Measurements from ENCODE around the gene ABCA3.

ABCA3 gene

GRCh38 chr16:2233046-2233775 is 107.3 kb downstream of the ABCA3 start:
- H3K4me3 ChIP-seq (ENCODE audit: low read depth, low read length): no peak overlapping the region
- TF ChIP-seq POLR2A (IDR thresholded peaks at IDR 0.05; ENCODE audit: extremely low read depth, insufficient read length): no peak
- no peak for TF ChIP-seq MYC (IDR thresholded peaks at IDR 0.05; ENCODE audit: low read depth, low read length)
- TF ChIP-seq MAX (IDR thresholded peaks at IDR 0.05; ENCODE audit: low read depth, low read length): no peak
- TF ChIP-seq CTCF (IDR thresholded peaks at IDR 0.05; ENCODE audit: low read depth, low read length): no peak
- no peak for DNase-seq (ENCODE audit: low read depth)

- no peak for DNase-seq (ENCODE audit: low read depth)
- H3K4me3 ChIP-seq (ENCODE audit: low read depth, low read length): no peak overlapping the region
- TF ChIP-seq POLR2A (IDR thresholded peaks at IDR 0.05; ENCODE audit: extremely low read depth, insufficient read length) (no peak), MYC (IDR thresholded peaks at IDR 0.05; ENCODE audit: low read depth, low read length) (no peak), CTCF (IDR thresholded peaks at IDR 0.05; ENCODE audit: low read depth, low read length) (no peak), MAX (IDR thresholded peaks at IDR 0.05; ENCODE audit: low read depth, low read length) (no peak)
Measured at GRCh38 chr16:2232094-2232990, 108.2 kb downstream of the ABCA3 start.

GRCh38 chr16:2231016-2231931 is 109.3 kb downstream of the ABCA3 start:
- H3K4me3 ChIP-seq (ENCODE audit: low read depth, low read length): no peak overlapping the region
- no peak for DNase-seq (ENCODE audit: low read depth)
- TF ChIP-seq CTCF (IDR thresholded peaks at IDR 0.05; ENCODE audit: low read depth, low read length) (no peak), MYC (IDR thresholded peaks at IDR 0.05; ENCODE audit: low read depth, low read length) (no peak), MAX (IDR thresholded peaks at IDR 0.05; ENCODE audit: low read depth, low read length) (no peak), POLR2A (IDR thresholded peaks at IDR 0.05; ENCODE audit: extremely low read depth, insufficient read length) (no peak)

GRCh38 chr16:2230376-2230775 is 110.2 kb downstream of the ABCA3 start:
- DNase-seq (ENCODE audit: low read depth): no peak
- H3K4me3 ChIP-seq (ENCODE audit: low read depth, low read length): no peak overlapping the region
- no peak for TF ChIP-seq CTCF (IDR thresholded peaks at IDR 0.05; ENCODE audit: low read depth, low read length)
- no peak for TF ChIP-seq MYC (IDR thresholded peaks at IDR 0.05; ENCODE audit: low read depth, low read length)
- no peak for TF ChIP-seq POLR2A (IDR thresholded peaks at IDR 0.05; ENCODE audit: extremely low read depth, insufficient read length)

- no peak overlapping the region for H3K4me3 ChIP-seq (ENCODE audit: low read depth, low read length)
- TF ChIP-seq POLR2A (IDR thresholded peaks at IDR 0.05; ENCODE audit: extremely low read depth, insufficient read length) (no peak), MAX (IDR thresholded peaks at IDR 0.05; ENCODE audit: low read depth, low read length) (no peak), CTCF (IDR thresholded peaks at IDR 0.05; ENCODE audit: low read depth, low read length) (no peak), MYC (IDR thresholded peaks at IDR 0.05; ENCODE audit: low read depth, low read length) (no peak)
- no peak for DNase-seq (ENCODE audit: low read depth)
Measured at GRCh38 chr16:2229632-2230250, 110.8 kb downstream of the ABCA3 start.
